ENCODE data around the gene CHRNB2. TPM values are rescaled to one million over a fixed set of nuclear protein-coding genes. Genes with fewer than 3 reads are reported as not detected.

The CHRNB2 gene
- total and polyA plus RNA-seq, 4 donors: 0.08 TPM; not detected in 3

DNA sequence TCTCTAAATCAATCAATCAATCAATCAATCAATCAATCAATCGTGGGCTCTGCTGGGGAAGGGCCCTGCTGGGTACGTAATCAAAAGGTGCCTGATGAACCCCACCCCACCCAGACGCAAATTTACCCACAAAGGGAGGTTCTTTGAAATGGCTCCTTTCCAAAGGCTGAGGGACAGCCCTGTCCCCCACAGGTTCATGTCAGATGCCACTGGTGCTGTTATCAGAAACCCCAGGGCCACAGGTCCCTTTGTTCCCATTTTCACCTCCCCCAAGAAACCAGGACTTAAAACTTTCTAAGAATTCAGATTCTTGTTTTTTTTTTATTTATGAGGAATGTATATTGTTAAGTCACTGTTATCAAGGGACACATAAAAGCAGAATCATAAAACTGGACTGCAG is 14.2 kb downstream of the CHRNB2 start:
- ATAC-seq (ENCODE audit: low FRiP score) (no peak), DNase-seq (no peak)
- Histone ChIP-seq H3K27me3 (ENCODE audit: control insufficient read depth in 1 of 2, insufficient read depth in 2 of 2, low read length in 1 of 2) (no peaks in the 10 kb centered on the region), H3K4me3 (ENCODE audit: low read length in 2 of 2) (no peak overlapping the region), H3K36me3 (ENCODE audit: control insufficient read depth in 1 of 2, insufficient read depth in 2 of 2, low read length in 1 of 2) (peaks cover 7 to 20% of the 10 kb centered on the region in 2 donors), H3K27ac (ENCODE audit: low read depth in 1 of 2, low read length in 2 of 2) (no peak overlapping the region), H3K4me1 (ENCODE audit: control insufficient read depth in 1 of 2, insufficient read depth in 2 of 2, low read length in 2 of 2) (no peaks in the 10 kb centered on the region), H3K9me3 (ENCODE audit: control insufficient read depth, low read length) (no peaks in the 10 kb centered on the region)
- intact Hi-C loops (cut with DNase I): no loop called here
- WGBS, 2 donors: 70 to 86% methylated on average over 3 of the region's 3 CpGs

DNA sequence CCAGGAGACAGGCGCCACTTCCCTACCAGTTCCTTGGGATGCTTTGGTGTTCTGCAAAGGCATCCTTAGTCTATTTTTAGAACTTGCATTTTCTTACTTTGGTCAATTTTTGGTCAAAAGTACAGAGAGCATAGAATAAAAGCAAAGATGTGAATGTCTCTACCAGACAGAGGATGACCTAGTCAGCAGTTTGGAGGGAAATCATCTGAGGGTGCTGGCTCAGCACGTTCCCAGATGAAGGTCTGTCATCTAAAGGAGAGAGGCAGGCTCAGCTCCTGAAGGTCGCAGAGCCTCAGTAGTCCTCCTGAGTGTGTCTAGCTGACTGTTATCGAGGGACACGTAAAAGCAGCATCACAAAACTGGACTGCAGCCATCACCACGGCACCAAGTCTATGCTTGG is 15.3 kb downstream of the CHRNB2 start:
- no peak overlapping the region for H3K4me3 ChIP-seq (ENCODE audit: low read length in 2 of 2)
- no peaks in the 10 kb centered on the region for H3K4me1 ChIP-seq (ENCODE audit: control insufficient read depth in 1 of 2, insufficient read depth in 2 of 2, low read length in 2 of 2)
- no peaks in the 10 kb centered on the region for H3K27me3 ChIP-seq (ENCODE audit: control insufficient read depth in 1 of 2, insufficient read depth in 2 of 2, low read length in 1 of 2)
- intact Hi-C loops (cut with DNase I): no loop called here
- H3K27ac ChIP-seq (ENCODE audit: low read depth in 1 of 2, low read length in 2 of 2): no peak overlapping the region
- WGBS, 2 donors: 82 to 86% methylated on average over 6 of the region's 6 CpGs
- no peaks in the 10 kb centered on the region for H3K9me3 ChIP-seq (ENCODE audit: control insufficient read depth, low read length)
- ATAC-seq (ENCODE audit: low FRiP score): no peak
- no peak for DNase-seq
- peaks cover 7 to 23% of the 10 kb centered on the region in 2 donors for H3K36me3 ChIP-seq (ENCODE audit: control insufficient read depth in 1 of 2, insufficient read depth in 2 of 2, low read length in 1 of 2)

DNA sequence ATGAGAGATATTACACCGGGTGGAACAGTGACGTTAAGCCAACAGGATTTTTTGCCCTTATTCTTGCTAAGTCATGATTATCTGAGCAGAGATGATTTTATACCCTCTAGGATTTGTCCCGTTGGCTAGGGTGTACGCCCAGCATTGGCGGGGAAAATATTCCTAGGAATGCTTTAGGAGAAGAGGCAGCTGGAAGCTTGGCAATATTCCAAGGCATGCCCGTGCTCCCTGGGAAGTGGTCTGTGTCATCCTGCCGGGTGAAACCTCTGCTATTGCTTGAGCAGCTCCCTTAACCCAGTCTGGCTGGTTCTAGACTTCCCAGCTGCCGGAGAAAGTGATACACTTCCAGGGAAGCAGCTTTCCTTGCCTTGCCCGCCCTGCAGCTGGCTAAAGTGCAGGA is 16.2 kb downstream of the CHRNB2 start:
- Histone ChIP-seq H3K4me1 (ENCODE audit: control insufficient read depth in 1 of 2, insufficient read depth in 2 of 2, low read length in 2 of 2) (no peaks in the 10 kb centered on the region), H3K9me3 (ENCODE audit: control insufficient read depth, low read length) (no peaks in the 10 kb centered on the region), H3K36me3 (ENCODE audit: control insufficient read depth in 1 of 2, insufficient read depth in 2 of 2, low read length in 1 of 2) (peaks cover 7 to 28% of the 10 kb centered on the region in 2 donors), H3K4me3 (ENCODE audit: low read length in 2 of 2) (no peak overlapping the region), H3K27me3 (ENCODE audit: control insufficient read depth in 1 of 2, insufficient read depth in 2 of 2, low read length in 1 of 2) (no peaks in the 10 kb centered on the region), H3K27ac (ENCODE audit: low read depth in 1 of 2, low read length in 2 of 2) (no peak overlapping the region)
- intact Hi-C loops (cut with DNase I): no loop called here
- DNase-seq (no peak), ATAC-seq (ENCODE audit: low FRiP score) (no peak)
- 53 to 61% methylated on average over 9 of the region's 9 CpGs for WGBS, 2 donors

DNA sequence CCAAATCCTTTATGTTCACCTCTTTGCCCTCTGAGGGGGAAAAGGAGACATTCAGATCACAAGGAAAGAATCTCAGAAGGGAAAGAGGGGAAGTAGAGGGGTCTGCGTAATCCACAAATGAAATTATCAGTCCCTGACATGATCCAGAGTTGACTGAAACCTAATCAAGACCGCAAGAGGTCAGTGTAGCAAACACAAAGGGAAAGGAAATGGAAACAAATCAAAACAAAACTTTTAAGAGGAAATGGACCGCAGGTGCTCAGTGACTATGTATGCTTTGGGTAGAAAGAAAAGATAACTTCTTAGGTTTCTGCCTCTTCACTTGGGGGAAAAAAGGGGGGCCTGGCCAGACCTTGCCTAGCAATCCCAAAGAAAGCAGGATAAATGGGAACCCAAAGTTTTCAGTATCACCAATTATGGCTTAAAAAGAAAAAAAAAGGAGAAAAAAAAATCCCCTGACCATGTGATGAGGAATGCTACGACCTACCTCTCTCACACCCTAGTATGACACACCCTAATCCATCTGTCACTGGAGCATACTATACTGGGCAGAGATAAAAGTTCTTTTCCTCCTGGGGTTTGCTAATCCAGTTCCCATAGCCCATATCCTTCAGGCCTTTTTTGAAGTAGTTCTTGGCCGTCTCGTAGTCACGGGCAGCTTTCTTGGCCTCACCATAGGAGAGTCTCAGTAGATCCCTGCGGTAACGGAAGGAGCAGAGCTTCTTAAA is 16.9 kb downstream of the CHRNB2 start:
- H3K36me3 ChIP-seq (ENCODE audit: control insufficient read depth in 1 of 2, insufficient read depth in 2 of 2, low read length in 1 of 2): peaks cover 7 to 28% of the 10 kb centered on the region in 2 donors
- no peaks in the 10 kb centered on the region for H3K4me1 ChIP-seq (ENCODE audit: control insufficient read depth in 1 of 2, insufficient read depth in 2 of 2, low read length in 2 of 2)
- no peak overlapping the region for H3K4me3 ChIP-seq (ENCODE audit: low read length in 2 of 2)
- no peaks in the 10 kb centered on the region for H3K9me3 ChIP-seq (ENCODE audit: control insufficient read depth, low read length)
- intact Hi-C loops (cut with DNase I): no loop called here
- WGBS, 2 donors: 73 to 79% methylated on average over 9 of the region's 9 CpGs
- H3K27ac ChIP-seq (ENCODE audit: low read depth in 1 of 2, low read length in 2 of 2): no peak overlapping the region
- no peaks in the 10 kb centered on the region for H3K27me3 ChIP-seq (ENCODE audit: control insufficient read depth in 1 of 2, insufficient read depth in 2 of 2, low read length in 1 of 2)
- DNase-seq (no peak), ATAC-seq (ENCODE audit: low FRiP score) (no peak)

DNA sequence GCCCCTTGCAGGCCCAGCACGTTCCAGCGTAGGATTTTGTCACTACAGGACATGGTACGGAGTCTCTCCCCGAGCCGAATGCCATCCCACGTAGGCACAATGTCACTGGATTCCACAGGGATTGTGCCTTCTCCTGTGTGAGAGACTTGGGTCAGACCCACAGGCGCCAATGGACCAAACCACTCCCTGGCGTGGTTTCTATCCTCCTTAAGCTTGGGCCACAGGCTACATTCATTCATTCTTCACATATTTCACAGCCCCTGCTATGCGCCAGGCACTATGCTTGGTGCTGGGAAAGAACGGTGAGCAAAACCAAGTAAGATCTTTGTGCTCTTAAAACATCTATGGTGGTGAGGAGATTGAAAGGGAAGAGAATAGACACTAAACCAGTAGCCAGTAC is 18.7 kb downstream of the CHRNB2 start:
- no peak overlapping the region for H3K27ac ChIP-seq (ENCODE audit: low read depth in 1 of 2, low read length in 2 of 2)
- WGBS, 2 donors: 77 to 78% methylated on average over 10 of the region's 10 CpGs
- intact Hi-C loops (cut with DNase I): no loop called here
- DNase-seq: no peak
- peaks cover 10 to 38% of the 10 kb centered on the region in 2 donors for H3K36me3 ChIP-seq (ENCODE audit: control insufficient read depth in 1 of 2, insufficient read depth in 2 of 2, low read length in 1 of 2)
- no peaks in the 10 kb centered on the region for H3K4me1 ChIP-seq (ENCODE audit: control insufficient read depth in 1 of 2, insufficient read depth in 2 of 2, low read length in 2 of 2)
- H3K9me3 ChIP-seq (ENCODE audit: control insufficient read depth, low read length): no peaks in the 10 kb centered on the region
- ATAC-seq (ENCODE audit: low FRiP score): no peak
- H3K4me3 ChIP-seq (ENCODE audit: low read length in 2 of 2): no peak overlapping the region
- H3K27me3 ChIP-seq (ENCODE audit: control insufficient read depth in 1 of 2, insufficient read depth in 2 of 2, low read length in 1 of 2): no peaks in the 10 kb centered on the region

DNA sequence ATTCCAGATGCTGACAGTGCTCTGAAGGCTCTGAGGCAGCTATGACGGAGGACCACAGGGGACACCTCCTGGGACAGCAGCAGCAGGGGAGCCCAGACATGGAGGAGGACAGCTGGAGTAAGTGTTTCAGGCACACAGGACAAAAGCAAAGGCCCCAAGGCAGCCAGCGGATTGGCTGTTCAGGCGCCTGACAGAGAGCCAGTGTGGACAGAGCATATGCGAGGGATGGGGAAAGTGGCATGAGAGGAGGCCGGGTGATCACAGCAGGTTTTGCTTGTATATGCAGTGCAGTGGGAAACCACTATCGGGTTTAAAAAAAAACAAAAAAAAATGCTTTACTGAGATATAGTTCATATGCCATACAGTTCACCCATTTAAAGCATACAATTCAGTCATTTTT is 19.1 kb downstream of the CHRNB2 start:
- Histone ChIP-seq H3K4me3 (ENCODE audit: low read length in 2 of 2) (no peak overlapping the region), H3K4me1 (ENCODE audit: control insufficient read depth in 1 of 2, insufficient read depth in 2 of 2, low read length in 2 of 2) (no peaks in the 10 kb centered on the region), H3K9me3 (ENCODE audit: control insufficient read depth, low read length) (no peaks in the 10 kb centered on the region), H3K27me3 (ENCODE audit: control insufficient read depth in 1 of 2, insufficient read depth in 2 of 2, low read length in 1 of 2) (no peaks in the 10 kb centered on the region), H3K27ac (ENCODE audit: low read depth in 1 of 2, low read length in 2 of 2) (no peak overlapping the region), H3K36me3 (ENCODE audit: control insufficient read depth in 1 of 2, insufficient read depth in 2 of 2, low read length in 1 of 2) (peaks cover 13 to 38% of the 10 kb centered on the region in 2 donors)
- ATAC-seq (ENCODE audit: low FRiP score) (no peak), DNase-seq (no peak)
- intact Hi-C loops (cut with DNase I): no loop called here
- 90% methylated on average over 6 of the region's 6 CpGs for WGBS, 2 donors

DNA sequence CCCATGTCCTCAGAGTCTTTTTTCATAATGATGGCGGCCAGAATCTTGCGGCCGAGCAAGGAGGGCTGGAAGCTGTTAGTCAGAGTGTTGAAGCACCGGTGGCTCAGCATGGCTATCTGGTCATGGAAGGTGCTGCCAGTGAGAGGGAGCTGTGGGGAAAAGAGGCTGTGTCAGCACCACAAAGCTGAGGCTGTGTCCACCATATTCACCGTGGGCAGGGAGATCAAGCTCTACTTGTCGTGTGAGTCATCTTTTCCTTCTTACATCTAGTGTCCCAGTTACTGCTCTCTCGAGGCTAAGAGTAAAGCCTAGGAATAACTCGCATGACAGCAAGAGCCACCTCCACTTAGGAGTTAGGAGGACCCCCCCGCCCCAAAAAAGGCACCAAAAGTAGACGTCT is 22.2 kb downstream of the CHRNB2 start:
- ATAC-seq (ENCODE audit: low FRiP score) (no peak), DNase-seq (no peak)
- no peak overlapping the region for H3K27ac ChIP-seq (ENCODE audit: low read depth in 1 of 2, low read length in 2 of 2)
- WGBS, 2 donors: 74 to 76% methylated on average over 10 of the region's 10 CpGs
- H3K36me3 ChIP-seq (ENCODE audit: control insufficient read depth in 1 of 2, insufficient read depth in 2 of 2, low read length in 1 of 2): peaks cover 20 to 28% of the 10 kb centered on the region in 2 donors
- no peaks in the 10 kb centered on the region for H3K9me3 ChIP-seq (ENCODE audit: control insufficient read depth, low read length)
- intact Hi-C loops (cut with DNase I): no loop called here
- H3K27me3 ChIP-seq (ENCODE audit: control insufficient read depth in 1 of 2, insufficient read depth in 2 of 2, low read length in 1 of 2): no peaks in the 10 kb centered on the region
- H3K4me3 ChIP-seq (ENCODE audit: low read length in 2 of 2): no peak overlapping the region
- H3K4me1 ChIP-seq (ENCODE audit: control insufficient read depth in 1 of 2, insufficient read depth in 2 of 2, low read length in 2 of 2): no peaks in the 10 kb centered on the region

DNA sequence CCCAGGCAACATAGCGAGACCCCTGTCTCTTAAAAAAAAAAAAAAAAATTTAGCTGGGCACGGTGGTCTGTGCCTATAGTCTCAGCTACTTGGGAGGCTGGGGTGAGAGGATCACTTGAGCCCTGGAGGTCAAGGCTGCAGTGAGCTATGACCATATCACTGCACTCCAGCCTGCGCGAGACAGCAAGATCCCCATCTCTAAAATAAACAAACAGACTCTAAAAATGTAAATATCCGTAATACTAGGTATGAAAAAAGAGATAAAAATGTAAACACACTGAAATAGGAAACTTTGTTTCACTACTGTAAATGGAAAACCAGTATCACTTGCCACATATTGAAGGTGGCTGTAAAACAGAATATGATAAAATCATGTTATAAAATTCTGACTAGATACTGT is 23.2 kb downstream of the CHRNB2 start:
- peak in 1 of 2 donors; percentile 3 for DNase-seq
- intact Hi-C loops (cut with DNase I): no loop called here
- ATAC-seq (ENCODE audit: low FRiP score): no peak
- H3K9me3 ChIP-seq (ENCODE audit: control insufficient read depth, low read length): no peaks in the 10 kb centered on the region
- H3K4me1 ChIP-seq (ENCODE audit: control insufficient read depth in 1 of 2, insufficient read depth in 2 of 2, low read length in 2 of 2): no peaks in the 10 kb centered on the region
- no peaks in the 10 kb centered on the region for H3K27me3 ChIP-seq (ENCODE audit: control insufficient read depth in 1 of 2, insufficient read depth in 2 of 2, low read length in 1 of 2)
- no peak overlapping the region for H3K27ac ChIP-seq (ENCODE audit: low read depth in 1 of 2, low read length in 2 of 2)
- peaks cover 15 to 25% of the 10 kb centered on the region in 2 donors for H3K36me3 ChIP-seq (ENCODE audit: control insufficient read depth in 1 of 2, insufficient read depth in 2 of 2, low read length in 1 of 2)
- H3K4me3 ChIP-seq (ENCODE audit: low read length in 2 of 2): no peak overlapping the region
- WGBS, 2 donors: 71 to 75% methylated on average over 5 of the region's 5 CpGs

DNA sequence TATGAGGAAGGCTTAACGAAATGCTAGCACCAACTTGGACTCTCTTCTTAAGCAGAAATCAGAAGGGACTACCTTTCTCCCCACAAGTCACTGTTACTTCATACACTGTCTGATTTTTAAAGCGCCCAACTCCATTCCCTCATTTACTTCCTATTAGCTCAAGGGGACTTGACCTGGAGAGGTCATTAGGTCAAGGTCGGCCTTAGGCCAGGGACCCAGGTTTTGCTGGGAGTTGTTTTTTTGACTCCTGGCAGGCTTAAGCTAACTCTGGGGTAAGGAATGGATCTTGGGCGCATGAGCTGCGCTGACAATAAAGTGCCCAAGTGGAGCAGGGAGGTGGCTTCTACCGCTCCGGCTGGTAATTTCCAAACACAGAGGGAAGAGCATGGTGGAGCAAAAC is 23.6 kb downstream of the CHRNB2 start:
- Histone ChIP-seq H3K27ac (ENCODE audit: low read depth in 1 of 2, low read length in 2 of 2) (no peak overlapping the region), H3K4me3 (ENCODE audit: low read length in 2 of 2) (no peak overlapping the region), H3K9me3 (ENCODE audit: control insufficient read depth, low read length) (no peaks in the 10 kb centered on the region), H3K27me3 (ENCODE audit: control insufficient read depth in 1 of 2, insufficient read depth in 2 of 2, low read length in 1 of 2) (no peaks in the 10 kb centered on the region), H3K4me1 (ENCODE audit: control insufficient read depth in 1 of 2, insufficient read depth in 2 of 2, low read length in 2 of 2) (no peaks in the 10 kb centered on the region), H3K36me3 (ENCODE audit: control insufficient read depth in 1 of 2, insufficient read depth in 2 of 2, low read length in 1 of 2) (peaks cover 13 to 24% of the 10 kb centered on the region in 2 donors)
- DNase-seq (peak in 1 of 2 donors; percentile 28), ATAC-seq (ENCODE audit: low FRiP score) (no peak)
- WGBS, 2 donors: 95 to 96% methylated on average over 7 of the region's 7 CpGs
- intact Hi-C loops (cut with DNase I): no loop called here

All from aorta (tissue), 5 donors.